ENCODE measurements around the gene LAMTOR5. TPM values are rescaled to one million over a fixed set of nuclear protein-coding genes. Genes with fewer than 3 reads are reported as not detected.
A peak's percentile ranks its signal among the peaks of the same experiment; 100 is the strongest.

LAMTOR5 gene
- total and polyA plus RNA-seq, 11 donors: 130 to 549 (median 233) TPM

DNA sequence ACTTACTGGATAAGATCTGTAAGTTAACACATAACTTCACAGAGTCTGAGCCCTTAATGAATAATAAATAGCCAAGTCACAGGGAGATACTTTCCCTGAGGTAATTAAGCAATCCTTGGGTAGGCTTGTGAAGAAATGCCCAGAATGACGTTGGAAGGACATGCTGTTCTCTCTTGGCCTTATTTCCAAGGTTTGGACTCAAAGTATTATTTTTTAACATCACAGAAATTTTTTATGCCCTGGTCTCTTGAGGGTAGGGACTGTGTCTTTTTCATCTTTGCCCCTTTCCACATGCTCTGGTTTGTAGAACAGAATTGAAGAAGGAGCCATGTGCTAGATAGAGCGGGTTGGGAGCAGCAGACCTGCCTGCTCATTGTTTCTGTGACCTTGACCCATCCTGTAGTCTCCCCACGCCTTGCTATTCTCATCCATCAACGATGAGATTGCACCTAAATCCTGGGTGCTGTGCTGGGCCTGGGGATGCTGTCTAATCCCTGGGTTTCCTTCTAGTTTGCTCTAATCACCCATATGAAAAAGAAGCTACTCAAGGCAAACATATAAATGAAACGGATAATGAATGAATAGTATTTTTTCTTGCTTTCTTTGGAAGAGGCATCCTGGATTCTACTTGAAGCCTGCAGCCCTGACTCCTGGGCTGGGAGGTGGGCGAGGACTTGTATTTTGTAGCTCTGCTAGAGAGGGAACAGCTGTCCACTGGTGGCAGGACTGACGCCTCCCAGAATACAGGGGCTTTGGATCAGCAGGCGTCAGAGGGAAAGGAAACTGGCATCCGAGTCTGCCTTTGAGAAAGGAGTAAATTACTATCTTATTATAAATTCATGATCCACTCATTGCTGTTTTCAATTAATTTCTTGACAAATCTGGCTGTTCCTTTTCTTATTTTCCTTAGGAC is 17.5 kb upstream of the LAMTOR5 start:
- WGBS, 4 donors: 65 to 70% (median 68%) methylated on average over 9 of the region's 9 CpGs
- no peak overlapping the region for H3K4me3 ChIP-seq
- peaks cover 0 to 20% (median 9%) of the 10 kb centered on the region in 12 donors for H3K4me1 ChIP-seq
- no peaks in the 10 kb centered on the region for H3K9me3 ChIP-seq
- intact Hi-C loops (cut with DNase I): loop anchor here in 1 of 10 donors (5.0 kb wide), 1 partner anchor 62 kb away; no protein-coding TSS in a partner anchor
- H3K27ac ChIP-seq: peak overlapping the region in 11 of 12 donors; percentile 6 to 70 (median 32)
- H3K27me3 ChIP-seq: no peaks in the 10 kb centered on the region
- peak in 1 of 5 donors; percentile 38 for DNase-seq
- TF ChIP-seq POLR2A (IDR thresholded peaks at IDR 0.05): no peak
- TF ChIP-seq CTCF (IDR thresholded peaks at IDR 0.05): no peak
- ATAC-seq: peak; percentile 45 to 72 (median 51)
- H3K36me3 ChIP-seq: no peaks in the 10 kb centered on the region

DNA sequence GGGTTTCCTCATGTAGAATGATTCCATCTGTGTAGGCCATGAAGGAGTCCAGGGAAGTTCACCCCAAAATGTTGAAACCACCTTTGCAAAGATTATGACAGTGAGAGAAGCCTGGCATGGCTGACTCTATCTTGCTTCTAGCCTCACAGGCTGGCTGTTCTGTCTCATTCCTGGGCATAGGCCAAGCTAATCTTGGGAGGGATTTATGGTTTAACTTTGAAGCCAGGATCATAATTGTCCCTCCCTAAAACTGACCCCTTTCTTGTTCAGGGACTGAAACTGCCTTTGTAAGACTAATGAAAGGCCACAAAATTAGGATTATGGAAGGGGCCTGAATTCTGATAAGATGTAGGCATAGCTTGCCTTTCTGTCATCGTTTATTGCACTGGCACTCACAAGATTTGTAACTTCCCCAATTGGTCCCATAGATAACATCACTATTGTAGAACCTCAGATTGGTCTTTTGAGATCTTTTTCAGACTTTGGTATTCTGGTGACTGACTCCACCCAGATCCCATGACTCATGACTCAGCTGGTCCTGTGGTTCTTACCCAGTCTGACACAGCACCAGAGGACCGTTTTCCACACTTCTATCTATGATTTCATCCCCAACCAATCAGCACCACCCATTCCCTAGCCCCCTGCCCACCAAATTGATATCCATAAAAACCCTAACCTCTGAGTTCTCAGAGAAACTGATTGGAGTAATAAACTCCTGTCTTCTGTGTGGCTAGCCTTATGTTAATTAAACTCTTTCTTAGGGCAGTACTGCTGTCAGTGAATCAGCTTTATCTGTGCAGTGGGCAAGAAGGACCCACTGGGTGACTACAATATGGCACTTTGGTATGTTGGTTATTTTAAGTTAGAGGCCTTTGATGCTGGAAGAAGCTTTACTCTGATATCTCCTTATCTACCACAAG is 13.6 kb upstream of the LAMTOR5 start:
- WGBS, 4 donors: 58 to 77% (median 63%) methylated on average over 2 of the region's 2 CpGs
- ATAC-seq (peak in 3 of 4 donors; percentile 28 to 67 (median 51)), DNase-seq (no peak)
- Histone ChIP-seq H3K9me3 (no peaks in the 10 kb centered on the region), H3K27me3 (no peaks in the 10 kb centered on the region), H3K4me3 (no peak overlapping the region), H3K27ac (no peak overlapping the region), H3K36me3 (no peaks in the 10 kb centered on the region), H3K4me1 (peaks cover 0 to 19% (median 8%) of the 10 kb centered on the region in 12 donors)
- TF ChIP-seq POLR2A (IDR thresholded peaks at IDR 0.05): no peak
- no peak for TF ChIP-seq CTCF (IDR thresholded peaks at IDR 0.05)
- intact Hi-C loops (cut with DNase I): no loop called here

DNA sequence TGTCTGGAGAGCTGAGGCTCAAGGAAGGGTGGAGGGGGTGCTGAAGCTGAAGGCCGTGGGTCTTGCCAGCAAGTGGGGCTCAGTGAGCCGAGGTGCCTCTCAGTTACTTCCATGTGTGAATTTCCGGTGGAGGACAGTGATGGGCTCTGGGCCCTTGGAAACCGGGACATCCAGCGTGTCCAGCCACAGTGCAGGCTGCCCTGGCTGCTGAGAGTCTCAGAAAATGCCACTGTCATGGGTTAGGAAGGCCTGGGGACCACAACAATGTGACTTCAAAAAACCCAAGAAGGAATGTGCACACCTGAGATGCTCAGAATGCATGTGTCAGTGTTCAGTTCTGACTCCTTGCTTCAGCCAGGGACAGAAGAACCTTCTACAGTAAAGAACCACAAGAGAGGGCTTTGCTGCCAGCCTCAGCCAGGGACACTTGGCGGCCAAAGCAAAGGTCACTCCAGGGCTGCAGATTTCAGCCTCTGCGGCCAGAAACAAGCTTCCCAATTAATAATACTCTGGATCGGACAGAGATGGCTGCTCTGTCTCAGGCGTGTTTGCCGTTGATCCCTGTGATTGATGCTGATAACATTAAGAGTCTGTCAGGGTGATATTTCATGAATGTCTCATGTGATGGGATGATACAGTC is 12.6 kb upstream of the LAMTOR5 start:
- WGBS, 4 donors: 78 to 91% (median 87%) methylated on average over 10 of the region's 10 CpGs
- Histone ChIP-seq H3K4me1 (peaks cover 0 to 15% (median 3%) of the 10 kb centered on the region in 12 donors), H3K4me3 (no peak overlapping the region), H3K9me3 (no peaks in the 10 kb centered on the region), H3K27me3 (no peaks in the 10 kb centered on the region), H3K27ac (no peak overlapping the region), H3K36me3 (no peaks in the 10 kb centered on the region)
- ATAC-seq (no peak), DNase-seq (no peak)
- intact Hi-C loops (cut with DNase I): no loop called here
- no peak for TF ChIP-seq POLR2A (IDR thresholded peaks at IDR 0.05)
- TF ChIP-seq CTCF (IDR thresholded peaks at IDR 0.05): no peak

Data from heart left ventricle (tissue), 16 donors.